ENCODE measurements around the gene DNMT3A.
A peak's percentile ranks its signal among the peaks of the same experiment; 100 is the strongest.

The DNMT3A gene

GRCh38 chr2:25378731-25379490, 37.2 kb upstream of the DNMT3A start:
- Histone ChIP-seq H3K4me3 (ENCODE audit: low read length) (no peak overlapping the region), H3K27ac (ENCODE audit: low read length) (no peak overlapping the region), H3K9ac (ENCODE audit: low read depth, low read length) (no peak overlapping the region), H3K9me3 (ENCODE audit: insufficient read depth, low read depth, low read length) (no peaks in the 10 kb centered on the region), H3K36me3 (ENCODE audit: insufficient read depth, low read depth, low read length) (no peaks in the 10 kb centered on the region), H3K4me1 (ENCODE audit: insufficient read depth, low read length) (peaks cover 6% of the 10 kb centered on the region; the same call in 1 of the 2 replicates), H3K27me3 (ENCODE audit: insufficient read depth, low read length) (peaks cover 24% of the 10 kb centered on the region)

GRCh38 chr2:25377822-25378421, 36.2 kb upstream of the DNMT3A start:
- no peak overlapping the region for H3K9ac ChIP-seq (ENCODE audit: low read depth, low read length)
- H3K27ac ChIP-seq (ENCODE audit: low read length) = no peak overlapping the region
- no peak overlapping the region for H3K4me3 ChIP-seq (ENCODE audit: low read length)
- H3K9me3 ChIP-seq (ENCODE audit: insufficient read depth, low read depth, low read length) = no peaks in the 10 kb centered on the region
- H3K4me1 ChIP-seq (ENCODE audit: insufficient read depth, low read length) = peaks cover 6% of the 10 kb centered on the region; the same call in 1 of the 2 replicates
- H3K27me3 ChIP-seq (ENCODE audit: insufficient read depth, low read length) = peaks cover 24% of the 10 kb centered on the region
- H3K36me3 ChIP-seq (ENCODE audit: insufficient read depth, low read depth, low read length) = no peaks in the 10 kb centered on the region

GRCh38 chr2:25376750-25377621, 35.3 kb upstream of the DNMT3A start:
- peak overlapping the region; percentile 40; the same call in 1 of the 2 replicates for H3K9ac ChIP-seq (ENCODE audit: low read depth, low read length)
- no peaks in the 10 kb centered on the region for H3K9me3 ChIP-seq (ENCODE audit: insufficient read depth, low read depth, low read length)
- H3K27me3 ChIP-seq (ENCODE audit: insufficient read depth, low read length) = peaks cover 24% of the 10 kb centered on the region
- H3K4me3 ChIP-seq (ENCODE audit: low read length) = peak overlapping the region; percentile 51; the same call in 1 of the 2 replicates
- H3K4me1 ChIP-seq (ENCODE audit: insufficient read depth, low read length) = peaks cover 6% of the 10 kb centered on the region; the same call in 1 of the 2 replicates
- no peaks in the 10 kb centered on the region for H3K36me3 ChIP-seq (ENCODE audit: insufficient read depth, low read depth, low read length)
- H3K27ac ChIP-seq (ENCODE audit: low read length) = no peak overlapping the region

GRCh38 chr2:25375989-25376545, 34.3 kb upstream of the DNMT3A start:
- Histone ChIP-seq H3K4me1 (ENCODE audit: insufficient read depth, low read length) (peaks cover 6% of the 10 kb centered on the region; the same call in 1 of the 2 replicates), H3K4me3 (ENCODE audit: low read length) (peak overlapping the region; percentile 46; the same call in 1 of the 2 replicates), H3K9ac (ENCODE audit: low read depth, low read length) (no peak overlapping the region), H3K27ac (ENCODE audit: low read length) (no peak overlapping the region), H3K36me3 (ENCODE audit: insufficient read depth, low read depth, low read length) (no peaks in the 10 kb centered on the region), H3K27me3 (ENCODE audit: insufficient read depth, low read length) (peaks cover 25% of the 10 kb centered on the region), H3K9me3 (ENCODE audit: insufficient read depth, low read depth, low read length) (no peaks in the 10 kb centered on the region)

GRCh38 chr2:25375371-25375988, 33.8 kb upstream of the DNMT3A start:
- Histone ChIP-seq H3K4me1 (ENCODE audit: insufficient read depth, low read length) (peaks cover 6% of the 10 kb centered on the region; the same call in 1 of the 2 replicates), H3K9ac (ENCODE audit: low read depth, low read length) (no peak overlapping the region), H3K36me3 (ENCODE audit: insufficient read depth, low read depth, low read length) (no peaks in the 10 kb centered on the region), H3K4me3 (ENCODE audit: low read length) (no peak overlapping the region), H3K9me3 (ENCODE audit: insufficient read depth, low read depth, low read length) (no peaks in the 10 kb centered on the region), H3K27ac (ENCODE audit: low read length) (no peak overlapping the region), H3K27me3 (ENCODE audit: insufficient read depth, low read length) (peaks cover 27% of the 10 kb centered on the region)

GRCh38 chr2:25374827-25375226, 33.1 kb upstream of the DNMT3A start:
- Histone ChIP-seq H3K27me3 (ENCODE audit: insufficient read depth, low read length) (peaks cover 28% of the 10 kb centered on the region), H3K36me3 (ENCODE audit: insufficient read depth, low read depth, low read length) (no peaks in the 10 kb centered on the region), H3K27ac (ENCODE audit: low read length) (no peak overlapping the region), H3K4me3 (ENCODE audit: low read length) (no peak overlapping the region), H3K9ac (ENCODE audit: low read depth, low read length) (no peak overlapping the region), H3K9me3 (ENCODE audit: insufficient read depth, low read depth, low read length) (no peaks in the 10 kb centered on the region), H3K4me1 (ENCODE audit: insufficient read depth, low read length) (peaks cover 6% of the 10 kb centered on the region; the same call in 1 of the 2 replicates)

GRCh38 chr2:25374411-25374810, 32.7 kb upstream of the DNMT3A start:
- H3K27me3 ChIP-seq (ENCODE audit: insufficient read depth, low read length) = peaks cover 32% of the 10 kb centered on the region
- no peak overlapping the region for H3K27ac ChIP-seq (ENCODE audit: low read length)
- H3K4me1 ChIP-seq (ENCODE audit: insufficient read depth, low read length) = peaks cover 6% of the 10 kb centered on the region; the same call in 1 of the 2 replicates
- H3K9ac ChIP-seq (ENCODE audit: low read depth, low read length) = no peak overlapping the region
- H3K9me3 ChIP-seq (ENCODE audit: insufficient read depth, low read depth, low read length) = no peaks in the 10 kb centered on the region
- H3K36me3 ChIP-seq (ENCODE audit: insufficient read depth, low read depth, low read length) = no peaks in the 10 kb centered on the region
- no peak overlapping the region for H3K4me3 ChIP-seq (ENCODE audit: low read length)

GRCh38 chr2:25373269-25373981, 31.7 kb upstream of the DNMT3A start:
- Histone ChIP-seq H3K4me3 (ENCODE audit: low read length) (no peak overlapping the region), H3K36me3 (ENCODE audit: insufficient read depth, low read depth, low read length) (no peaks in the 10 kb centered on the region), H3K4me1 (ENCODE audit: insufficient read depth, low read length) (peaks cover 6% of the 10 kb centered on the region; the same call in 1 of the 2 replicates), H3K27ac (ENCODE audit: low read length) (no peak overlapping the region), H3K9ac (ENCODE audit: low read depth, low read length) (no peak overlapping the region), H3K27me3 (ENCODE audit: insufficient read depth, low read length) (peaks cover 40% of the 10 kb centered on the region), H3K9me3 (ENCODE audit: insufficient read depth, low read depth, low read length) (no peaks in the 10 kb centered on the region)

GRCh38 chr2:25372405-25373268, 30.9 kb upstream of the DNMT3A start:
- Histone ChIP-seq H3K4me1 (ENCODE audit: insufficient read depth, low read length) (peaks cover 6% of the 10 kb centered on the region; the same call in 1 of the 2 replicates), H3K36me3 (ENCODE audit: insufficient read depth, low read depth, low read length) (no peaks in the 10 kb centered on the region), H3K9ac (ENCODE audit: low read depth, low read length) (no peak overlapping the region), H3K9me3 (ENCODE audit: insufficient read depth, low read depth, low read length) (no peaks in the 10 kb centered on the region), H3K4me3 (ENCODE audit: low read length) (no peak overlapping the region), H3K27me3 (ENCODE audit: insufficient read depth, low read length) (peaks cover 45% of the 10 kb centered on the region), H3K27ac (ENCODE audit: low read length) (no peak overlapping the region)

Measured in iPS-20b (cell line).